ENCODE measurements around the gene HAND1.

The HAND1 gene

DNA sequence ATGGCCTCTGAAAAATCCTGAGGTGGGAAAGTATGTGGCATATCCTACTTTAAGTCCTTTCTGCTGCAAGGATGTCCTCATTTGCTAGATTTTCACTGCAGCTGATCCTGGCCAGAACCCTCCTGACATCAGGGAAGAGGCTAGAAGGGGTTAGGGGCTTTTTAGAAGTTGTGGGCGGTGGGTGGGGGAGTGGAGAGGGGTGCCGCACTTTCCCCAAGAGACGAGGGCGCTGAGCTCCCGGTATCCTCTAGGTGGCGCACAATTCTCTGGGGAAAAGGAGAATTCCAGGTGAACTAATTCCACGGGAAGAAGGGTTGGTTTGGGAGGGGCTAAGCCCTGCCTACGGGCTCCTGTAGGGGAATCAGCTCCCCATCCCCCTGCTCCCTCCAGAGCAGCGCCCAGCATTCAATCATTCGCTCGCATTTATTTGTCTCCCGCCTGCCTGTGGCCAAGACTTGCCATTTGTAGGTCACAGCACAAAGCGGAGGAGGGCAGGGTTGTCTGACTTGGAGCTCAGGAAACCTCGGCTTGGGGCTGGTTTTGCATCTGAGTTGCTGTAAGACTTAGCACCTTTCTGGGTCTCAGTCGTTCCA lies 42.9 kb upstream of the HAND1 start:
- Histone ChIP-seq H3K27me3 (ENCODE audit: control insufficient read depth in 1 of 2, insufficient read depth in 1 of 2, low read length in 2 of 2) (peaks cover 62 to 72% of the 10 kb centered on the region in 2 experiments), H4K8ac (ENCODE audit: low read length) (no peak overlapping the region), H3K9me3 (ENCODE audit: control insufficient read depth, low read length) (no peaks in the 10 kb centered on the region), H3K27ac (ENCODE audit: low read length, poor library complexity, severe bottlenecking) (no peak overlapping the region), H2BK12ac (ENCODE audit: low read length in 2 of 2) (no peak overlapping the region), H2BK5ac (ENCODE audit: low read depth, low read length, poor library complexity, severe bottlenecking) (no peak overlapping the region), H2BK120ac (ENCODE audit: low read depth, low read length) (no peak overlapping the region), H3K14ac (ENCODE audit: low read length in 2 of 2) (no peak overlapping the region), H3K18ac (ENCODE audit: low read depth in 1 of 2, low read length in 2 of 2) (no peak overlapping the region), H3K4me1 (ENCODE audit: control insufficient read depth, insufficient read depth, low read depth, low read length) (peaks cover 5% of the 10 kb centered on the region), H3K4me3 (ENCODE audit: insufficient read depth in 1 of 2, low read depth in 1 of 2, low read length in 2 of 2) (no peak overlapping the region), H3K9ac (ENCODE audit: low read length) (no peak overlapping the region), H2AFZ (ENCODE audit: low read depth, low read length) (no peak overlapping the region), H2AK5ac (ENCODE audit: low read length, severe bottlenecking) (no peak overlapping the region), H3K23ac (ENCODE audit: low read length in 2 of 2) (no peak overlapping the region), H3K4ac (ENCODE audit: low read depth in 1 of 2, low read length in 2 of 2) (no peak overlapping the region), H3K4me2 (ENCODE audit: low read length, poor library complexity, severe bottlenecking) (no peak overlapping the region), H3K36me3 (ENCODE audit: control insufficient read depth in 1 of 2, insufficient read depth in 2 of 2, low read depth in 1 of 2, low read length in 2 of 2) (peaks cover 0 to 3% of the 10 kb centered on the region in 2 experiments), H3K79me1 (replicated peaks; ENCODE audit: low read length, poor library complexity, severe bottlenecking) (no peaks in the 10 kb centered on the region), H2BK15ac (ENCODE audit: low read depth, poor library complexity, severe bottlenecking) (no peak overlapping the region), H4K91ac (ENCODE audit: low read length) (no peak overlapping the region)
- 8% methylated on average over 15 of the region's 15 CpGs for WGBS
- peak; percentile 25 for DNase-seq

DNA sequence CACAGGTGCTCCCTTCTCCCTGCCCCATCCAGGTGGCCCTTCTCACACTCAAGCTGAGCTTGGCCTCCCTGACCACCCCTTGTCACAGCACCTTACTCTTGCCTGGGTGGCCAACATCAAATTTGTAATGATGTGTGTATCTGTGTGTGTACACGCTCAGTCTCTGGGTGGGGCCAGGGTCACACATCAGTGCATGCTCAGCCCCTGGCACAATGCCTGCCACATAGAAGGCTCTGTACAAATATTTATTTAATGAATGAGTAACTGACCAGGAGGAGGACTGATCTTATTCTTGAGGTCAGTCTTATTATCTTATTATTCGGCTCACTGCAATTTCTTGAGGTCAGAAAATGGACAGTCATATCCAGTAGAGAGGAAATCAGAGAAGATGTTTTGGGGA lies 41.3 kb upstream of the HAND1 start:
- Histone ChIP-seq H2BK15ac (ENCODE audit: low read depth, poor library complexity, severe bottlenecking) (no peak overlapping the region), H3K79me1 (replicated peaks; ENCODE audit: low read length, poor library complexity, severe bottlenecking) (no peaks in the 10 kb centered on the region), H3K4me2 (ENCODE audit: low read length, poor library complexity, severe bottlenecking) (no peak overlapping the region), H3K4me1 (ENCODE audit: control insufficient read depth, insufficient read depth, low read depth, low read length) (peaks cover 5% of the 10 kb centered on the region), H3K9ac (ENCODE audit: low read length) (no peak overlapping the region), H4K8ac (ENCODE audit: low read length) (no peak overlapping the region), H2AFZ (ENCODE audit: low read depth, low read length) (no peak overlapping the region), H3K27ac (ENCODE audit: low read length, poor library complexity, severe bottlenecking) (no peak overlapping the region), H2BK120ac (ENCODE audit: low read depth, low read length) (no peak overlapping the region), H3K36me3 (ENCODE audit: control insufficient read depth in 1 of 2, insufficient read depth in 2 of 2, low read depth in 1 of 2, low read length in 2 of 2) (peaks cover 0 to 3% of the 10 kb centered on the region in 2 experiments), H4K91ac (ENCODE audit: low read length) (no peak overlapping the region), H2BK12ac (ENCODE audit: low read length in 2 of 2) (no peak overlapping the region), H3K9me3 (ENCODE audit: control insufficient read depth, low read length) (no peaks in the 10 kb centered on the region), H2BK5ac (ENCODE audit: low read depth, low read length, poor library complexity, severe bottlenecking) (no peak overlapping the region), H3K23ac (ENCODE audit: low read length in 2 of 2) (no peak overlapping the region), H3K4me3 (ENCODE audit: insufficient read depth in 1 of 2, low read depth in 1 of 2, low read length in 2 of 2) (no peak overlapping the region), H3K18ac (ENCODE audit: low read depth in 1 of 2, low read length in 2 of 2) (no peak overlapping the region), H3K14ac (ENCODE audit: low read length in 2 of 2) (no peak overlapping the region), H3K4ac (ENCODE audit: low read depth in 1 of 2, low read length in 2 of 2) (no peak overlapping the region), H2AK5ac (ENCODE audit: low read length, severe bottlenecking) (no peak overlapping the region), H3K27me3 (ENCODE audit: control insufficient read depth in 1 of 2, insufficient read depth in 1 of 2, low read length in 2 of 2) (peaks cover 68 to 74% of the 10 kb centered on the region in 2 experiments)
- peak; percentile 29 for DNase-seq
- WGBS, result 22% methylated on average over 2 of the region's 2 CpGs

DNA sequence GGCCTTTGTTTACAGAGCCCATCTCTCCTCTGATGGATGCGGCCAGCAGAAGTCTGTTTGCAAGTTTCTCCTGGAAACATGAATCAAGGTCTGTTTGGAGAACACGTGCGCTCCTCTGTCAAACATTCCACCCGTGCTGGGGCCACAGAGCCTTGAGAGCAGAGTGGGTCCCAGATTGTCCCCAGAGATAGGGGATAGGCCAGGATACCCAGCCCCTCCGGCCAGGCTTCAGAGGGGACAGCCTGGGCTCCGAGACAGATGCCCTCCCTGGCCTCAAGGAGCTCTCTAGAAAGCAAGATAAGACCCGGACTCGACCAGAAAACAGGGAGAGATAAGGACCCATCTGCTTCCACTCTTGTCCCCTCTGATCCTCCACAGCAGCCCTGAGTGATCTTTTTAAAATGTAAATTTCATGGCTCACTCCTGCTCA lies 40.4 kb upstream of the HAND1 start:
- peaks cover 62 to 75% of the 10 kb centered on the region in 2 experiments for H3K27me3 ChIP-seq (ENCODE audit: control insufficient read depth in 1 of 2, insufficient read depth in 1 of 2, low read length in 2 of 2)
- no peak overlapping the region for H3K14ac ChIP-seq (ENCODE audit: low read length in 2 of 2)
- H2BK120ac ChIP-seq (ENCODE audit: low read depth, low read length), result no peak overlapping the region
- peaks cover 5% of the 10 kb centered on the region for H3K4me1 ChIP-seq (ENCODE audit: control insufficient read depth, insufficient read depth, low read depth, low read length)
- no peak overlapping the region for H3K4ac ChIP-seq (ENCODE audit: low read depth in 1 of 2, low read length in 2 of 2)
- H3K4me3 ChIP-seq (ENCODE audit: insufficient read depth in 1 of 2, low read depth in 1 of 2, low read length in 2 of 2), result no peak overlapping the region
- H3K4me2 ChIP-seq (ENCODE audit: low read length, poor library complexity, severe bottlenecking), result no peak overlapping the region
- no peak overlapping the region for H2BK5ac ChIP-seq (ENCODE audit: low read depth, low read length, poor library complexity, severe bottlenecking)
- no peak overlapping the region for H3K27ac ChIP-seq (ENCODE audit: low read length, poor library complexity, severe bottlenecking)
- no peak for DNase-seq
- H4K91ac ChIP-seq (ENCODE audit: low read length), result no peak overlapping the region
- peaks cover 0 to 3% of the 10 kb centered on the region in 2 experiments for H3K36me3 ChIP-seq (ENCODE audit: control insufficient read depth in 1 of 2, insufficient read depth in 2 of 2, low read depth in 1 of 2, low read length in 2 of 2)
- no peak overlapping the region for H2BK12ac ChIP-seq (ENCODE audit: low read length in 2 of 2)
- no peaks in the 10 kb centered on the region for H3K9me3 ChIP-seq (ENCODE audit: control insufficient read depth, low read length)
- WGBS, result 28% methylated on average over 8 of the region's 8 CpGs
- H2AFZ ChIP-seq (ENCODE audit: low read depth, low read length), result no peak overlapping the region
- H3K18ac ChIP-seq (ENCODE audit: low read depth in 1 of 2, low read length in 2 of 2), result no peak overlapping the region
- H2BK15ac ChIP-seq (ENCODE audit: low read depth, poor library complexity, severe bottlenecking), result no peak overlapping the region
- no peak overlapping the region for H3K23ac ChIP-seq (ENCODE audit: low read length in 2 of 2)
- H4K8ac ChIP-seq (ENCODE audit: low read length), result no peak overlapping the region
- H3K79me1 ChIP-seq (replicated peaks; ENCODE audit: low read length, poor library complexity, severe bottlenecking), result no peaks in the 10 kb centered on the region
- no peak overlapping the region for H3K9ac ChIP-seq (ENCODE audit: low read length)
- H2AK5ac ChIP-seq (ENCODE audit: low read length, severe bottlenecking), result no peak overlapping the region

DNA sequence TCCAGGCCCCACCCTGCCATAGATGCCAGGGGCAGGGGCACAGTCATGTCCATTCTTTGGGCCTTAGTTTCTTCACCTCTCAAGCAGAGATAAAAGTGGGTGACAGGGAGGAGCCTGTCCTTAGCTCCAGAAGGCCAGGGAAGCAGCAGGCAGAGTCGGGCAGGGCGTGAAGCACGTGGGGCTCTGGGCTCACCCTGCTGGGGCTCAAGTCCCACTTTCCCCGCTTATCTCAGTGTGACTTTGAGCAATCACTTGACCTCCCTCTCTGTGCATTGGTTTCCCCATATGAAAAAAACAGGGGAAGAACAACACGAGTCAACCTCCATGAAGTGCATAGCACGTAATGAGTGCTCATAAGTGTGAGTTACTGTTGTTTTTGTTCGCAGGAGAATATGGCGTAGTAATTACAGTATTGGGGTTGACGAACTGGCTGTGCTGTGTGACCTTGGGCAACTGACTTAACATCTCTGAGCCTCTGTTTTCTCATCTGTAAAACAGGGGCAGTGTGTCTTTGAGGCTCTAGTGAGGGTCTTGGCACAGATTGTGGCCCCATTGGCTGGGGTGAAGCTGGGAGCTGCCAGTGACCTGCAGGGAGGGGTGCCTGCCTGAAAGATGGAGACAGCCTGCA lies 39.9 kb upstream of the HAND1 start:
- Histone ChIP-seq H3K4me3 (ENCODE audit: insufficient read depth in 1 of 2, low read depth in 1 of 2, low read length in 2 of 2) (no peak overlapping the region), H3K27ac (ENCODE audit: low read length, poor library complexity, severe bottlenecking) (no peak overlapping the region), H3K18ac (ENCODE audit: low read depth in 1 of 2, low read length in 2 of 2) (no peak overlapping the region), H3K4me2 (ENCODE audit: low read length, poor library complexity, severe bottlenecking) (no peak overlapping the region), H3K14ac (ENCODE audit: low read length in 2 of 2) (no peak overlapping the region), H3K27me3 (ENCODE audit: control insufficient read depth in 1 of 2, insufficient read depth in 1 of 2, low read length in 2 of 2) (peaks cover 57 to 69% of the 10 kb centered on the region in 2 experiments), H3K9ac (ENCODE audit: low read length) (no peak overlapping the region), H2AFZ (ENCODE audit: low read depth, low read length) (no peak overlapping the region), H4K8ac (ENCODE audit: low read length) (no peak overlapping the region), H3K4ac (ENCODE audit: low read depth in 1 of 2, low read length in 2 of 2) (no peak overlapping the region), H2BK5ac (ENCODE audit: low read depth, low read length, poor library complexity, severe bottlenecking) (no peak overlapping the region), H3K23ac (ENCODE audit: low read length in 2 of 2) (no peak overlapping the region), H3K36me3 (ENCODE audit: control insufficient read depth in 1 of 2, insufficient read depth in 2 of 2, low read depth in 1 of 2, low read length in 2 of 2) (peaks cover 0 to 3% of the 10 kb centered on the region in 2 experiments), H3K4me1 (ENCODE audit: control insufficient read depth, insufficient read depth, low read depth, low read length) (peaks cover 5% of the 10 kb centered on the region), H3K79me1 (replicated peaks; ENCODE audit: low read length, poor library complexity, severe bottlenecking) (no peaks in the 10 kb centered on the region), H2BK12ac (ENCODE audit: low read length in 2 of 2) (no peak overlapping the region), H3K9me3 (ENCODE audit: control insufficient read depth, low read length) (no peaks in the 10 kb centered on the region), H4K91ac (ENCODE audit: low read length) (no peak overlapping the region), H2AK5ac (ENCODE audit: low read length, severe bottlenecking) (no peak overlapping the region), H2BK120ac (ENCODE audit: low read depth, low read length) (no peak overlapping the region), H2BK15ac (ENCODE audit: low read depth, poor library complexity, severe bottlenecking) (no peak overlapping the region)
- no peak for DNase-seq
- WGBS, result 77% methylated on average over 9 of the region's 9 CpGs

Measured in mesenchymal stem cell (in vitro differentiated cells and primary cell).